ENCODE measurements around the gene AMIGO2. TPM values are rescaled to one million over a fixed set of nuclear protein-coding genes. Genes with fewer than 3 reads are reported as not detected.

AMIGO2 gene
- total RNA-seq, 1 experiment from 2014 or later: 8.6 TPM

DNA sequence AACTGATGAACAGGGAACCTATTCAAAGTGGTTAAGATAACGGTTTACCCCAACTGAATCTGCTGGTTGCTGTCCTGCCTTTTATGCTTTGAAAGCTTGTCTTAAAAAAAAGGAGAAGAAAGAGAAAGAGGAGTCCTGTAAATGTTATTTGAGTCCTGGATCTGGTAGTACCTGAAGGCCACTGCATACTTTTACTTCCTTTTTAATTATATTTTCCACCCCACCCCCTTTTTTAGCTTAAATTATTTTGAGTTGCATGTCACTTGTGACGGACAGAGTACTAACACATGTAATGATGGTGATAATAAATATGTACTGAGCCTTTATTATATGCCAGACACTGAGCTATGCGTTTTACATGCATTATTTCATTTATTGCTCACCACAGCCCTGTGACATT is 2.5 kb upstream of the AMIGO2 start:
- H3K27ac Mint-ChIP-seq: no peak overlapping the region

More for the DNA sequence above, 2.5 kb upstream of the AMIGO2 start:
- Mint-ChIP-seq H3K4me1 (peaks cover 35 to 73% of the 10 kb centered on the region in 2 experiments), H3K27me3 (ENCODE audit: low read depth) (peaks cover 19% of the 10 kb centered on the region), H3K9me3 (no peaks in the 10 kb centered on the region), H3K36me3 (ENCODE audit: insufficient read depth in 1 of 3, low read depth in 3 of 3) (peaks cover 0 to 3% (median 2%) of the 10 kb centered on the region in 3 experiments; a peak in 3 of 7 replicates), H3K4me3 (no peak overlapping the region)
- Histone ChIP-seq H3K4me1 (ENCODE audit: insufficient read depth, low read length) (no peaks in the 10 kb centered on the region; the same call in 1 of the 2 replicates), H3K4me2 (ENCODE audit: insufficient read depth, insufficient read length, low read length) (no peak overlapping the region), H3K79me1 (ENCODE audit: insufficient read depth, low read depth, low read length, poor library complexity, severe bottlenecking) (no peaks in the 10 kb centered on the region), H3K9ac (ENCODE audit: extremely low read depth, insufficient read length, low read length) (no peak overlapping the region), H3K9me3 (ENCODE audit: control insufficient read depth, low read depth, low read length) (no peaks in the 10 kb centered on the region), H2AK5ac (ENCODE audit: insufficient read length, low read length) (no peak overlapping the region), H3K27me3 (ENCODE audit: insufficient read depth, low read length) (peaks cover 4% of the 10 kb centered on the region; the same call in 1 of the 2 replicates), H2AFZ (ENCODE audit: low read length) (no peak overlapping the region), H4K20me1 (ENCODE audit: control insufficient read depth, insufficient read depth, insufficient read length) (no peaks in the 10 kb centered on the region), H3K14ac (ENCODE audit: insufficient read depth, low read length) (no peak overlapping the region), H3K18ac (ENCODE audit: insufficient read length, low read depth, low read length) (no peak overlapping the region), H3K56ac (ENCODE audit: insufficient read length, low read depth, low read length) (no peak overlapping the region), H2BK5ac (ENCODE audit: insufficient read length, low read length) (no peak overlapping the region), H3K4ac (ENCODE audit: low read depth, low read length) (no peak overlapping the region), H3K23me2 (ENCODE audit: insufficient read length, low read depth, low read length, poor library complexity, severe bottlenecking) (peaks cover 13% of the 10 kb centered on the region), H2BK120ac (ENCODE audit: low read depth, low read length, poor library complexity, severe bottlenecking) (no peak overlapping the region), H3K79me2 (ENCODE audit: insufficient read depth, low read length) (no peaks in the 10 kb centered on the region), H4K91ac (ENCODE audit: insufficient read length, low read depth, low read length) (no peak overlapping the region), H4K5ac (ENCODE audit: insufficient read length, low read depth, low read length) (no peak overlapping the region), H3K27ac (ENCODE audit: insufficient read length, low read depth, low read length) (no peak overlapping the region), H4K8ac (replicated peaks; ENCODE audit: insufficient read length, low read depth, low read length) (no peak overlapping the region), H2BK12ac (ENCODE audit: insufficient read length, low read depth, low read length) (no peak overlapping the region), H3K23ac (ENCODE audit: insufficient read length, low read depth, low read length) (no peak overlapping the region), H2BK20ac (ENCODE audit: low read depth, low read length, poor library complexity, severe bottlenecking) (no peak overlapping the region), H2BK15ac (ENCODE audit: low read depth, low read length) (no peak overlapping the region), H3T11ph (ENCODE audit: low read length) (no peak overlapping the region)
- DNase-seq: no peak
- TF ChIP-seq, protein P1, sequence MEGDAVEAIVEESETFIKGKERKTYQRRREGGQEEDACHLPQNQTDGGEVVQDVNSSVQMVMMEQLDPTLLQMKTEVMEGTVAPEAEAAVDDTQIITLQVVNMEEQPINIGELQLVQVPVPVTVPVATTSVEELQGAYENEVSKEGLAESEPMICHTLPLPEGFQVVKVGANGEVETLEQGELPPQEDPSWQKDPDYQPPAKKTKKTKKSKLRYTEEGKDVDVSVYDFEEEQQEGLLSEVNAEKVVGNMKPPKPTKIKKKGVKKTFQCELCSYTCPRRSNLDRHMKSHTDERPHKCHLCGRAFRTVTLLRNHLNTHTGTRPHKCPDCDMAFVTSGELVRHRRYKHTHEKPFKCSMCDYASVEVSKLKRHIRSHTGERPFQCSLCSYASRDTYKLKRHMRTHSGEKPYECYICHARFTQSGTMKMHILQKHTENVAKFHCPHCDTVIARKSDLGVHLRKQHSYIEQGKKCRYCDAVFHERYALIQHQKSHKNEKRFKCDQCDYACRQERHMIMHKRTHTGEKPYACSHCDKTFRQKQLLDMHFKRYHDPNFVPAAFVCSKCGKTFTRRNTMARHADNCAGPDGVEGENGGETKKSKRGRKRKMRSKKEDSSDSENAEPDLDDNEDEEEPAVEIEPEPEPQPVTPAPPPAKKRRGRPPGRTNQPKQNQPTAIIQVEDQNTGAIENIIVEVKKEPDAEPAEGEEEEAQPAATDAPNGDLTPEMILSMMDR (conservative IDR thresholded peaks at IDR 0.05): no peak
- WGBS (ENCODE audit: extremely low coverage, insufficient read length, low lambda C conversion rate): no CpG with 5 or more reads among the region's 3 CpGs
